HepG2 (cell line): ENCODE data around the gene CDC37. TPM values are rescaled to one million over a fixed set of nuclear protein-coding genes. Genes with fewer than 3 reads are reported as not detected.
A peak's percentile ranks its signal among the peaks of the same experiment; 100 is the strongest.

ENCODE experiments used
- HBP1 ChIP-seq: IDR thresholded peaks from 2 replicates; pipeline ENCODE4 v1.6.1; 2016; ENCODE audit warnings: low read depth, control low read depth
- IRX3 ChIP-seq: sonication (generic); formaldehyde crosslinking; IDR thresholded peaks from 2 replicates; pipeline ENCODE4 v1.8.1; 2023; ENCODE audit warnings: mild to moderate bottlenecking, low read depth, missing genetic modification reagents, borderline replicate concordance
- KAT8 ChIP-seq: IDR thresholded peaks from 2 replicates; pipeline ENCODE4 v1.6.1; 2016; ENCODE audit warnings: missing genetic modification reagents, missing compliant biosample characterization
- LBX2 ChIP-seq: sonication (generic); formaldehyde crosslinking; IDR thresholded peaks from 2 replicates; pipeline ENCODE4 v1.5.0; 2020; ENCODE audit warnings: missing genetic modification reagents, mild to moderate bottlenecking, borderline replicate concordance
- PREB ChIP-seq: sonication (generic); formaldehyde crosslinking; IDR thresholded peaks from 2 replicates; pipeline ENCODE4 v1.4.0; 2020; ENCODE audit warnings: missing genetic modification reagents
- PTBP1 ChIP-seq: fragments of 200-400 bp; formaldehyde crosslinking; IDR thresholded peaks from 2 replicates; pipeline ENCODE4 v1.6.1; 2018; ENCODE audit warnings: low read length, low read depth; ENCODE audit not compliant: poor library complexity, severe bottlenecking
- RCOR2 ChIP-seq: IDR thresholded peaks from 2 replicates; pipeline ENCODE4 v1.6.1; 2016; ENCODE audit warnings: missing biosample characterization, missing genetic modification reagents
- THAP11 ChIP-seq: IDR thresholded peaks from 2 replicates; pipeline ENCODE4 v1.6.1; 2016; ENCODE audit warnings: missing biosample characterization, missing genetic modification reagents
- USF2 ChIP-seq, 2 experiments: sonication (generic) in 1 of 2; formaldehyde crosslinking in 1 of 2; IDR thresholded peaks; 2 replicates each; pipeline versions ENCODE4 v1.5.1 to v1.6.1; 2011 to 2020; ENCODE audit warnings: borderline replicate concordance in 1 of 2, low read depth in 1 of 2, low read length in 1 of 2, mild to moderate bottlenecking in 1 of 2, missing genetic modification reagents in 1 of 2, moderate library complexity in 1 of 2
- XRCC5 ChIP-seq: fragments of 200-400 bp; formaldehyde crosslinking; optimal IDR thresholded peaks from 2 replicates; pipeline ENCODE3; 2017; ENCODE audit warnings: mild to moderate bottlenecking, low read length
- ZBTB33 ChIP-seq: sonication (generic); formaldehyde crosslinking; IDR thresholded peaks from 2 replicates; pipeline ENCODE4 v1.4.0; 2020; ENCODE audit warnings: missing genetic modification reagents
- ZBTB49 ChIP-seq: sonication (generic); formaldehyde crosslinking; IDR thresholded peaks from 2 replicates; pipeline ENCODE4 v1.4.0; 2020; ENCODE audit warnings: missing genetic modification reagents, borderline replicate concordance
- ZNF280D ChIP-seq: sonication (generic); formaldehyde crosslinking; IDR thresholded peaks from 2 replicates; pipeline ENCODE4 v1.5.1; 2020; ENCODE audit warnings: mild to moderate bottlenecking, missing genetic modification reagents
- ZNF792 ChIP-seq: IDR thresholded peaks from 2 replicates; pipeline ENCODE4 v1.6.1; 2016
- polyA plus RNA-seq, 8 experiments: library from polyadenylated mRNA; depleted of rRNA in 3 of 8; stranded (reverse) in 7 of 8; unstranded in 1 of 8; fragments of >200 nt; fragmentation: Illumina TruSeq in 4 of 8; extraction: Trizol in 4 of 8; gene quantifications; 2 replicates each; pipeline versions ENCODE4 v1.2.1 to v1.2.3, GENCODE V29; 2011 to 2016; ENCODE audit warnings: low read depth in 4 of 8, missing spikeins in 1 of 8, mixed read lengths in 1 of 8; ENCODE audit not compliant: insufficient read depth in 1 of 8
- total RNA-seq, 5 experiments: library from RNA; depleted of rRNA; stranded (reverse); fragments of >200 nt; fragmentation: Illumina TruSeq; extraction: Trizol; gene quantifications; 2 replicates each; pipeline ENCODE4 v1.2.3, GENCODE V29; 2016; ENCODE audit warnings: low read depth in 1 of 5

The CDC37 gene
- total and polyA plus RNA-seq, 2 of the 13 experiments (the other 11 are each of a cell fraction or from before 2014, with no cell fraction given) = 158 to 177 TPM

GRCh38 chr19:10402441-10403038 lies 802 bp downstream of the CDC37 start (continued):
- TF ChIP-seq USF2 (IDR thresholded peaks at IDR 0.05; ENCODE audit: low read depth, low read length) (peak; percentile 32; the same call in 1 of the 2 replicates), USF2 (CRISPR knock-in tag; IDR thresholded peaks at IDR 0.05; ENCODE audit: borderline replicate concordance) (peak; percentile 74; the same call in 1 of the 2 replicates), KAT8 (CRISPR knock-in tag) (peak; percentile 64; the same call in 1 of the 2 replicates), ZBTB33 (no peak), RCOR2 (CRISPR knock-in tag) (no peak), PTBP1 (no peak), PREB (no peak), IRX3 (CRISPR knock-in tag) (no peak), ZBTB49 (CRISPR knock-in tag) (no peak), LBX2 (CRISPR knock-in tag) (no peak), ZNF280D (CRISPR knock-in tag) (0 out of 2 replicates have a peak, but pooled peaks have one; percentile 17), XRCC5 (no peak), ZNF792 (no peak), THAP11 (CRISPR knock-in tag) (peak; percentile 65), HBP1 (CRISPR knock-in tag) (0 out of 2 replicates have a peak, but pooled peaks have one; percentile 47)
